ENCODE data around the gene CARS2.

CARS2 gene

GRCh38 chr13:110642291-110642981, 63.5 kb downstream of the CARS2 start:
- Histone ChIP-seq H3K36me3 (peaks cover 62% of the 10 kb centered on the region), H3K4me3 (ENCODE audit: low read depth, low read length) (no peak overlapping the region), H3K9me3 (no peaks in the 10 kb centered on the region), H3K4me1 (peaks cover 16% of the 10 kb centered on the region), H3K27me3 (no peaks in the 10 kb centered on the region)
- TF ChIP-seq, protein P1, sequence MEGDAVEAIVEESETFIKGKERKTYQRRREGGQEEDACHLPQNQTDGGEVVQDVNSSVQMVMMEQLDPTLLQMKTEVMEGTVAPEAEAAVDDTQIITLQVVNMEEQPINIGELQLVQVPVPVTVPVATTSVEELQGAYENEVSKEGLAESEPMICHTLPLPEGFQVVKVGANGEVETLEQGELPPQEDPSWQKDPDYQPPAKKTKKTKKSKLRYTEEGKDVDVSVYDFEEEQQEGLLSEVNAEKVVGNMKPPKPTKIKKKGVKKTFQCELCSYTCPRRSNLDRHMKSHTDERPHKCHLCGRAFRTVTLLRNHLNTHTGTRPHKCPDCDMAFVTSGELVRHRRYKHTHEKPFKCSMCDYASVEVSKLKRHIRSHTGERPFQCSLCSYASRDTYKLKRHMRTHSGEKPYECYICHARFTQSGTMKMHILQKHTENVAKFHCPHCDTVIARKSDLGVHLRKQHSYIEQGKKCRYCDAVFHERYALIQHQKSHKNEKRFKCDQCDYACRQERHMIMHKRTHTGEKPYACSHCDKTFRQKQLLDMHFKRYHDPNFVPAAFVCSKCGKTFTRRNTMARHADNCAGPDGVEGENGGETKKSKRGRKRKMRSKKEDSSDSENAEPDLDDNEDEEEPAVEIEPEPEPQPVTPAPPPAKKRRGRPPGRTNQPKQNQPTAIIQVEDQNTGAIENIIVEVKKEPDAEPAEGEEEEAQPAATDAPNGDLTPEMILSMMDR (IDR thresholded peaks at IDR 0.05; ENCODE audit: low read depth, low read length): no peak
- no peak for DNase-seq

- Histone ChIP-seq H3K4me1 (peaks cover 16% of the 10 kb centered on the region), H3K4me3 (ENCODE audit: low read depth, low read length) (no peak overlapping the region), H3K36me3 (peaks cover 73% of the 10 kb centered on the region), H3K27me3 (no peaks in the 10 kb centered on the region), H3K9me3 (no peaks in the 10 kb centered on the region)
- TF ChIP-seq, protein P1 (IDR thresholded peaks at IDR 0.05; ENCODE audit: low read depth, low read length): no peak
- DNase-seq: peak; percentile 85
Observed at GRCh38 chr13:110641055-110642015, 64.6 kb downstream of the CARS2 start.

DNA sequence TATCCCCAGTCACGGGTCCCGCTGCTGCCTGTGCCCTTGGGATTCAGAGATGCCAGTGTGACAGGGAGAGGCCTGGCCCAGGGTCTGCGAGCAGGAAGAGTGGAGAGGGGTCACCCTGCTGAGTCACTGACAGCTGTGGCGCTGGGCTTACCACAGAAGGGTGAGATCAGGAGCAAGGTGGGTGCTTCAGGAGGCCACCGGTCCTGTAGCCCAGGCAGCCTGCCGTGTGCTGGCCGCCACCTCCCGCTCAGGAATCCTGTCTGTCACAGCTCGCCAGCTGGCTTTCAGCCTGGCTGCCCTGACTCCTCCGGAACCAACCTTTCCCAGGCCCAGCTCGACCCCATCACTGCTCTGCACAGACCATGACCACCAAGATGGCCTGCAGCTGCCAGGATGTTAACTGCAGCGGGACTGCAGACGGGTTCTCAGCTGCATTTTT, 65.3 kb downstream of the CARS2 start:
- H3K9me3 ChIP-seq: no peaks in the 10 kb centered on the region
- H3K27me3 ChIP-seq: no peaks in the 10 kb centered on the region
- peaks cover 16% of the 10 kb centered on the region for H3K4me1 ChIP-seq
- peak; percentile 55 for DNase-seq
- TF ChIP-seq, protein P1 (IDR thresholded peaks at IDR 0.05; ENCODE audit: low read depth, low read length): no peak
- peaks cover 80% of the 10 kb centered on the region for H3K36me3 ChIP-seq
- H3K4me3 ChIP-seq (ENCODE audit: low read depth, low read length): no peak overlapping the region

- TF ChIP-seq, protein P1 (IDR thresholded peaks at IDR 0.05; ENCODE audit: low read depth, low read length): no peak
- Histone ChIP-seq H3K36me3 (peaks cover 87% of the 10 kb centered on the region), H3K27me3 (no peaks in the 10 kb centered on the region), H3K4me3 (ENCODE audit: low read depth, low read length) (no peak overlapping the region), H3K4me1 (peaks cover 16% of the 10 kb centered on the region), H3K9me3 (no peaks in the 10 kb centered on the region)
- no peak for DNase-seq
Observed at GRCh38 chr13:110639935-110640334, 66.0 kb downstream of the CARS2 start.

GRCh38 chr13:110638814-110639806, 66.8 kb downstream of the CARS2 start:
- DNase-seq: no peak
- Histone ChIP-seq H3K9me3 (no peaks in the 10 kb centered on the region), H3K27me3 (no peaks in the 10 kb centered on the region), H3K4me1 (peaks cover 16% of the 10 kb centered on the region), H3K4me3 (ENCODE audit: low read depth, low read length) (no peak overlapping the region), H3K36me3 (peaks cover 94% of the 10 kb centered on the region)
- TF ChIP-seq, protein P1 (IDR thresholded peaks at IDR 0.05; ENCODE audit: low read depth, low read length): no peak
